Stimulated activated CD4-positive, alpha-beta T cell treated with anti-CD3 and anti-CD28 coated beads, Interleukin-12 subunit alpha, Interleukin-12 subunit beta, amount 100 ng/mL, for 48 hours (primary cell): ENCODE results near the gene ZBTB44.

Source experiments
- DNase-seq, 3 donors: peaks; one replicate each; pipeline ENCODE4 v3.0.0-alpha.2; 2020; ENCODE audit warnings: low read depth in 2 of 3, low spot score in 1 of 3

The ZBTB44 gene

DNA sequence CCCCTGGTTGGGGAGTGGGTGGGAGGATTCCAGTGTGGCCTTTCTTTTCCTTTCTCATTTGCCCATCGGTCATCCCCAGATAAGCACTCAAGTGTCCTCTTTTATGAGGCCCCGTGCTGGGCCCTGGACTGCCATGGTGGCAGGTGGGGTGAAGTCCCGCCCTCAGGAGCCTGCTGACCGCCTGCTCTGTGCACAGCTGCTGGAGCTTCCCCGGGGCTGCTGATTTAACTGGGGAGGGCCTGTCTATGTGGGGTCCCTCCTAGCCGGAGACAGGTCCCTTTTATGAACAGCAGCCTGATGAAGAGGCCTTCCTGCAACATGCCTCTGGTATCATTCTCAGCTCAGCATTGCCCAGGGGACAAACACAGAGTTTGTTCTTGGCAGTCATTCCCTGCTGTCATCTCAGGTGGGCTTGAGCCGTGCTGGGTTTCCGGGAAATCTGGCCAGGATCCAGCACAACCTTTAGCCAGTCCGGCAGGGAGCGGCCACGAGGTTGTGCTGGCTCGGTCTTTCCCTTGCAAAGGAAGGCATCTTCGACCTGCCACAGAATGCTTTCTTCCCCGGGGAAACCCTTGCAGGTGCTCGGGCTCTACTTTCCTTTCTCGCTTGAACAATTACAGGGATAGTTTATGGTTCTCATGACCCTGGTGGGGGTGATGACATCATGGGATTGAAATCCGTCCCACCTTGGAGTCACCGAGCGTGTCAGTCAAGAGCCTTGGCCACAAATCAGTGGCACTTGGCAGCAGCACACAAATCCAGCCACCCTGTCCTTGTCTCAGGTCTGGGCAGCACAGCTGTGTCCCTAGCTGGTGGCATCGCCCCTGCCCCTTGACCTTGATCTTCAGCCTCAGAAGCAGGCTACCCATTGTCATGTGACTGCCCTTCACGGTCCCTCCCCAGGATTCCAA lies 135.1 kb downstream of the ZBTB44 start:
- DNase-seq, result no peak

DNA sequence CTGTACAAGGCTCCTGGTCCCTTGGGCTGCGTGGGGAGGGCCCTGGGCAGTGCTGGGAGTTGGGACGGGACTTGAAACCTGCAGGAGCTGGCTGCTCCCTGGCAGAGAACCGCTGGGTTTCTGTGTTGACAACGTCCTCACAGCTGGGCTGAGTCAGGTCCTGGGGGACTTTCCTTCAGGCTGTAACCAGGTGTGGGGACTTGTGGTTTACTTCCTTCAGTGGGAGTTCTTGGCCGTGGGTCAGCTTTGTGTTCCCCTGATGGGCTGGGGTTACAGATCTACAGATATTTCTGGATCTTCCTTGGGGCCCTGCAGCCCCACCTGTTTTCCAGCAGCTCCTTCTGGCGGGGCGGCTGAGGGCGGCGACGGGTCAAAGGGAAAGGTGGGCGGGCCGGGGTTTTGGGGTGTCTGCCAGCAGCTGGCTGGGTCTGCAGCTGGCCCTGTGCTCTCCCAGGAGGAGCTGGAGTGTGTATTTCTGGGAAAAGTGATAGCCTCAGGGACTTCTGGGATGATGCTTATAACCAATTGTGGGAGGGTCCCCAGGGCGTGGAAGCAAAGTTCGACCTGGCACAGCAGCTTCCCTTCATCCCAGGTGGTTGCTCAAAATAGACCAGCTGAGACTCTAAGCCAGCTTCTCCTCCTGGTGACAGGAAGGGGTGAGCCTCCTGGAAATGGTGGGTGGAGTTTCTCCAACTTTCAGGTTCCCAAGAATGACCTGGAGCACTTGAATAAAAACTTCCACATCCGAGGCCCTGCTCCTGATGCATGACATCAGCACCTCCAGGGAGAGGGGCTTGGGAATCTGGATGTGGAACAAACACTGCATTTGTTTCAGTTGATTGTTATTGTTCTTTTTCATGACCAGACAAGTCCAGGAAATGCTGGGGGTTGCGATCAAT lies 136.0 kb downstream of the ZBTB44 start:
- no peak for DNase-seq

DNA sequence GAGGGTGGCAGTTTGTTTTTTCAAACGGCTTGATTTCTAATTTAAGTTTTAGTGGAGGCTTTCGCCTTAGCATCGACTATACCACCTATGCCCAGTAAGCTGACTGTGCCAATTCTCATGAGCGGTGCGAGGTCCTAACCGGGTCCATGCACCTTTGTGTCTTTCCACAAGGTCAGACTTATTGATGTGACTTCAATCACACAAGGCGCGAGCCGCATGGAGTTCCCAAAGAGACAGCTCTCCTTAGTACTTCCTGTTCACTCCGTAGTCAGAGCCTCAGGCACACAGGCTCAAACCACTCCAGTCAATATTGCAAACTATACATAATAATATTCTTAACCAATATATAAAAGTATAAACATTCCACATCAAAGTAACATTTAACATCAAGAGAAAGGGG lies 136.9 kb downstream of the ZBTB44 start:
- DNase-seq, result no peak
